A673 (cell line): ENCODE data around the gene OSBP2. TPM values are rescaled to one million over a fixed set of nuclear protein-coding genes. Genes with fewer than 3 reads are reported as not detected.

Source experiments
- BruUV-seq: library from RNA; stranded (reverse); fragments of 400-500 nt; replicated peaks from 2 replicates; lab custom pipeline; 2021; lab: Mats Ljungman, UMichigan
- CTCF ChIA-PET: fragments of 300-600 bp; sonication (Branson Sonifier 250); formaldehyde crosslinking; loops from one replicate; lab custom pipeline; 2022; ENCODE audit warnings: antibody characterized with exemption; lab: Charles Lee
- POLR2A ChIA-PET: fragments of 300-600 bp; sonication (Branson Sonifier 250); formaldehyde crosslinking; loops from one replicate; lab custom pipeline; 2022; ENCODE audit warnings: antibody characterized with exemption; ENCODE audit not compliant: low non-redundant PET; lab: Charles Lee
- DNase-seq: peaks from one replicate; pipeline ENCODE4 v3.0.0-alpha.2; 2015; ENCODE audit warnings: low spot score
- H3K27ac ChIP-seq: fragments of 200-600 bp; sonication (generic); 2 replicates; pipeline ENCODE4 v1.5.1; 2016; ENCODE audit warnings: mixed run types, low read depth, mild to moderate bottlenecking, mixed read lengths, antibody characterized with exemption, low read length; ENCODE audit not compliant: poor library complexity, severe bottlenecking
- H3K27me3 ChIP-seq: fragments of 200-600 bp; sonication (generic); replicated peaks from 2 replicates; pipeline ENCODE4 v1.6.1; 2017; ENCODE audit warnings: mixed run types, low read depth, mild to moderate bottlenecking, mixed read lengths, antibody characterized with exemption, low read length; ENCODE audit not compliant: insufficient read depth, poor library complexity
- H3K36me3 ChIP-seq: fragments of 200-600 bp; sonication (generic); 2 replicates; pipeline ENCODE4 v1.6.1; 2016; ENCODE audit warnings: mixed run types, mild to moderate bottlenecking, mixed read lengths, antibody characterized with exemption, low read length; ENCODE audit not compliant: insufficient read depth, poor library complexity, severe bottlenecking
- H3K4me1 ChIP-seq: fragments of 200-600 bp; sonication (generic); 2 replicates; pipeline ENCODE4 v1.6.1; 2017; ENCODE audit warnings: mixed run types, mild to moderate bottlenecking, mixed read lengths, antibody characterized with exemption, low read length; ENCODE audit not compliant: insufficient read depth, poor library complexity, severe bottlenecking
- H3K4me3 ChIP-seq: fragments of 200-600 bp; sonication (generic); 2 replicates; pipeline ENCODE4 v1.5.1; 2016; ENCODE audit warnings: low read depth, mixed run types, mild to moderate bottlenecking, mixed read lengths, low read length; ENCODE audit not compliant: poor library complexity, severe bottlenecking
- H3K9me3 ChIP-seq: fragments of 200-600 bp; sonication (generic); 2 replicates; pipeline ENCODE4 v1.6.1; 2016; ENCODE audit warnings: mixed run types, low read depth, mild to moderate bottlenecking, mixed read lengths, antibody characterized with exemption, low read length; ENCODE audit not compliant: poor library complexity, severe bottlenecking
- EZH2 ChIP-seq: fragments of 200-600 bp; sonication (generic); IDR thresholded peaks from 2 replicates; pipeline ENCODE4 v1.6.1; 2017; ENCODE audit warnings: borderline replicate concordance, low read depth, mild to moderate bottlenecking, mixed read lengths, antibody characterized with exemption, low read length; ENCODE audit not compliant: poor library complexity, severe bottlenecking
- intact Hi-C: fragments of 100-400 bp; cut with micrococcal nuclease; formaldehyde crosslinking; loops from one replicate; pipeline ENCODE4 v1.10.0; 2022; ENCODE audit not compliant: unreplicated experiment
- total RNA-seq: library from RNA; stranded (reverse); gene quantifications from 2 replicates; pipeline ENCODE4 v1.2.3, GENCODE V29; 2021
- TF ChIP-seq, protein P1 (sequence below): fragments of 300-800, 200-600 bp; sonication (generic); conservative IDR thresholded peaks from 2 replicates; pipeline ENCODE4 v1.5.1; 2017; ENCODE audit warnings: low read depth, mild to moderate bottlenecking, antibody characterized with exemption, low read length, moderate library complexity, mixed read lengths

The OSBP2 gene
- total RNA-seq, 1 experiment from 2014 or later = 1.8 TPM

DNA sequence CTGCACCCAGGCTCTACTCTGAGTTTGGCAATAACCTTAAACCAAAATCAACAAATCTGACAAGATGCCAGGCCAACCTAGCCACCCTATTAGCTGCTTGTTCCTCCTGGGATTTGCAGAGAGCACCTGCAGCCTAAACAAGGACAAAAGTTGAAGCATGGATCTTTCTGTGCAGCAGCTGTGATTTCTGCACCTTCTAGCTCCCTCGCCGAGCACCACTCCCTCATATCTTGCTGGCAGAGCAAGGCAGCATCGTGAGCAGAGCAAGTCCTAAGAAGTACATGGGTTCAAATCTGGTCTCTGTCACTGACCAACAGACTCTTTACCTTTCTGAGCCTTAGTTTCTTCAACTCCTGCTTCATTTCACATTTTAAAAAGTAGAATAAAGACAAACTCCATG lies 235.6 kb downstream of the OSBP2 start:
- intact Hi-C loops = no loop called here
- Histone ChIP-seq H3K4me1 (no peaks in the 10 kb centered on the region), H3K4me3 (no peak overlapping the region), H3K27me3 (no peaks in the 10 kb centered on the region), H3K36me3 (peaks cover 82% of the 10 kb centered on the region), H3K9me3 (no peaks in the 10 kb centered on the region), H3K27ac (no peak overlapping the region)
- BruUV-seq = no TSS peak
- TF ChIP-seq, protein P1, sequence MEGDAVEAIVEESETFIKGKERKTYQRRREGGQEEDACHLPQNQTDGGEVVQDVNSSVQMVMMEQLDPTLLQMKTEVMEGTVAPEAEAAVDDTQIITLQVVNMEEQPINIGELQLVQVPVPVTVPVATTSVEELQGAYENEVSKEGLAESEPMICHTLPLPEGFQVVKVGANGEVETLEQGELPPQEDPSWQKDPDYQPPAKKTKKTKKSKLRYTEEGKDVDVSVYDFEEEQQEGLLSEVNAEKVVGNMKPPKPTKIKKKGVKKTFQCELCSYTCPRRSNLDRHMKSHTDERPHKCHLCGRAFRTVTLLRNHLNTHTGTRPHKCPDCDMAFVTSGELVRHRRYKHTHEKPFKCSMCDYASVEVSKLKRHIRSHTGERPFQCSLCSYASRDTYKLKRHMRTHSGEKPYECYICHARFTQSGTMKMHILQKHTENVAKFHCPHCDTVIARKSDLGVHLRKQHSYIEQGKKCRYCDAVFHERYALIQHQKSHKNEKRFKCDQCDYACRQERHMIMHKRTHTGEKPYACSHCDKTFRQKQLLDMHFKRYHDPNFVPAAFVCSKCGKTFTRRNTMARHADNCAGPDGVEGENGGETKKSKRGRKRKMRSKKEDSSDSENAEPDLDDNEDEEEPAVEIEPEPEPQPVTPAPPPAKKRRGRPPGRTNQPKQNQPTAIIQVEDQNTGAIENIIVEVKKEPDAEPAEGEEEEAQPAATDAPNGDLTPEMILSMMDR = no peak
- no peak for TF ChIP-seq EZH2
- no peak for DNase-seq
- ChIA-PET POLR2A (no interaction called here), CTCF (no interaction called here)

DNA sequence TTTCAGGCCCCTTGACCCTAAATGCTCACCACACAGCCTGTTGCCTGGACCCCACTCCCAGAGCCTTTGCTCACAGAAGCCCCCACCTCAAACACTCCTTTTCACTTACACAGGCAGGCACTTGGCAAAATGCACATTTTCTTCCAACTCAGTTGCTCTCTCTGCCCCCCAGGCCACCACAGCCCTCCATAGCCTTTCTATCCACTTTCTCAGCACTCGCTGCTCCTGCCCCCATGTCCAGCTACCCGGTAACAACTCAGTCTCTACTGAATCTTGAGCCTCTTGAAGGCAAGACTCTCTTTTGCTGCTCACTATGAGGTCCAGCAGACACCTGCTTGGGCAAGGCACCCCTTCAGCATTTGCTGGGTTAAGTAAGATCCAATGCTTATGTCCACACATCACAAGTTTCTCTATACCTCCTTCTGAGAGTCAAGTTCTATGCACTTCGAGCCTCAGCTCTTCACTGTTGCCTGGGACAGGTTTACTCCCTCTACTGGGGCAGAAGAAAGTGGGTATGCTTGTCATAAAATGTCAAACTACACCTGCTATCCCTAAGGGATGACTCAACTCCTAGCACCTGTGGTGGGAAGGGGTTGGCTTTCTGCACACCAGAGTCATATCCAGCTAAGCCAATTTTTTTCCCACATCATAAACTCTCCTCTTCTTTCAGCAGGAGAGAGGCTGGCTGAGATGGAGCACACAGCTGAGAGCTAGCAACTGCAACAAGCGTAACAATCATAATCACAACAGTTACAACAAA lies 237.0 kb downstream of the OSBP2 start:
- H3K36me3 ChIP-seq = peaks cover 88% of the 10 kb centered on the region

DNA sequence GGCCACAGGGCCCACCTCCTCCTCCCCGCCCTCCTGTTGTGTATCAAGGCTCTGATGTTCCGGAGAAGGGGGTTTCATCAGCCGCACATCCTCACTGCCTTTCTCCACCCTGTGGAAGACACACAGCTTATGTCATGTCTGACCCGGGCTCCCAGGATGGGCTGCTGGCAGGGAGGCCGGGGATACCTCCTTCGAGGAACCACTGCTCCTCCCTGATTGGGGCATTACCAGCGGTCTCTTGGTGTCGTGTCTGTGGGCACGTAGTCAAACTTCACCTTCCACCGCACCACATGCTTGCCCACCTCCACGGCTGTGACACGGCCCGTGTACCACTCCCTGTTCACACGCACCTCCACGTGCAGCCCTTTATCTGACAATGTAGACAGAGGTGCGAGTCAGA lies 238.0 kb downstream of the OSBP2 start:
- intact Hi-C loops = no loop called here
- BruUV-seq = no TSS peak
- Histone ChIP-seq H3K36me3 (peaks cover 89% of the 10 kb centered on the region), H3K4me1 (no peaks in the 10 kb centered on the region), H3K9me3 (no peaks in the 10 kb centered on the region), H3K27me3 (no peaks in the 10 kb centered on the region), H3K4me3 (no peak overlapping the region), H3K27ac (no peak overlapping the region)
- ChIA-PET CTCF (no interaction called here), POLR2A (no interaction called here)
- no peak for DNase-seq
- no peak for TF ChIP-seq EZH2
- TF ChIP-seq, protein P1 = no peak

More for the DNA sequence above, 237.0 kb downstream of the OSBP2 start:
- CTCF ChIA-PET = no interaction called here
- TF ChIP-seq, protein P1 = no peak
- H3K27ac ChIP-seq = no peak overlapping the region
- intact Hi-C loops = no loop called here
- no peak for DNase-seq
- H3K4me1 ChIP-seq = no peaks in the 10 kb centered on the region
- H3K9me3 ChIP-seq = no peaks in the 10 kb centered on the region
- no peaks in the 10 kb centered on the region for H3K27me3 ChIP-seq
- BruUV-seq = no TSS peak
- no peak overlapping the region for H3K4me3 ChIP-seq
- POLR2A ChIA-PET = no interaction called here
